Activated naive CD4-positive, alpha-beta T cell treated with anti-CD3 and anti-CD28 coated beads for 36 hours (primary cell): ENCODE measurements around the gene HESX1. TPM values are rescaled to one million over a fixed set of nuclear protein-coding genes. Genes with fewer than 3 reads are reported as not detected.

Source experiments
- CTCF ChIA-PET: fragments of 350-600 bp; sonication (Branson Sonifier 250); formaldehyde crosslinking; loops from one replicate; lab custom pipeline; 2021; ENCODE audit warnings: antibody characterized with exemption; lab: Charles Lee
- DNase-seq: peaks from one replicate; pipeline ENCODE4 v3.0.0-alpha.2; 2020
- H3K27ac Mint-ChIP-seq: one replicate; pipeline ENCODE4 v1.8.0; 2021; ENCODE audit warnings: mild to moderate bottlenecking, mixed read lengths
- H3K27me3 Mint-ChIP-seq: one replicate; pipeline ENCODE4 v1.8.0; 2021; ENCODE audit warnings: low read depth, mixed read lengths
- H3K36me3 Mint-ChIP-seq: one replicate; pipeline ENCODE4 v1.8.0; 2021; ENCODE audit warnings: low read depth, mixed read lengths
- H3K4me1 Mint-ChIP-seq: one replicate; pipeline ENCODE4 v1.8.0; 2021; ENCODE audit warnings: low read depth, mixed read lengths
- H3K4me3 Mint-ChIP-seq: one replicate; pipeline ENCODE4 v1.8.0; 2021; ENCODE audit warnings: mild to moderate bottlenecking, moderate library complexity, mixed read lengths
- H3K9me3 Mint-ChIP-seq: one replicate; pipeline ENCODE4 v1.8.0; 2021; ENCODE audit warnings: mixed read lengths
- intact Hi-C: fragments of 100-400 bp; cut with micrococcal nuclease; formaldehyde crosslinking; loops from one replicate; pipeline ENCODE4 v1.15.1; 2023
- total RNA-seq, 2 experiments: library from RNA; stranded (reverse); gene quantifications; one replicate each; pipeline ENCODE4 v1.2.3, GENCODE V29; 2021

Gene HESX1
- total RNA-seq, result 1 to 10 TPM; 1.5 to 1.6 TPM

- Mint-ChIP-seq H3K36me3 (no peaks in the 10 kb centered on the region), H3K4me3 (no peak within 1 kb of the TSS), H3K4me1 (no peaks in the 10 kb centered on the region), H3K9me3 (no peaks in the 10 kb centered on the region), H3K27me3 (no peaks in the 10 kb centered on the region), H3K27ac (no peak within 1 kb of the TSS)
- intact Hi-C loops, result no loop called here
- no peak for DNase-seq
- CTCF ChIA-PET, result interaction anchor here (0.6 to 1.3 kb wide), 3 partner anchors 30 to 135 kb away, joined by 3 to 5 read pairs (median 3); no protein-coding TSS in a partner anchor
These were observed at the start of gene HESX1 for GRCh38 chr3:57199895-57200297. HESX1 (minus strand) TSS chr3:57199978; CDS start chr3:57199918, 60 bp downstream.

GRCh38 chr3:57244946-57245345 lies 45.2 kb upstream of the HESX1 start:
- CTCF ChIA-PET, result interaction anchor here (1.0 kb wide), 1 partner anchor 17 kb away, joined by 4 read pairs; no protein-coding TSS in a partner anchor
- Mint-ChIP-seq H3K36me3 (peaks cover 16% of the 10 kb centered on the region), H3K4me1 (no peaks in the 10 kb centered on the region), H3K4me3 (no peak overlapping the region), H3K9me3 (no peaks in the 10 kb centered on the region), H3K27ac (no peak overlapping the region), H3K27me3 (no peaks in the 10 kb centered on the region)
- intact Hi-C loops, result no loop called here
- DNase-seq, result no peak

- H3K4me3 Mint-ChIP-seq, result no peak overlapping the region
- CTCF ChIA-PET, result interaction anchor here (0.9 kb wide), 1 partner anchor 47 kb away, joined by 3 read pairs; no protein-coding TSS in a partner anchor
- H3K4me1 Mint-ChIP-seq, result peaks cover 14% of the 10 kb centered on the region
- no peaks in the 10 kb centered on the region for H3K9me3 Mint-ChIP-seq
- H3K27me3 Mint-ChIP-seq, result no peaks in the 10 kb centered on the region
- no peak overlapping the region for H3K27ac Mint-ChIP-seq
- peaks cover 15% of the 10 kb centered on the region for H3K36me3 Mint-ChIP-seq
- intact Hi-C loops, result no loop called here
- no peak for DNase-seq
These were observed 35.1 kb upstream of the HESX1 start for GRCh38 chr3:57234613-57235575.

- peaks cover 24% of the 10 kb centered on the region for H3K4me1 Mint-ChIP-seq
- H3K36me3 Mint-ChIP-seq, result peaks cover 8% of the 10 kb centered on the region
- no peaks in the 10 kb centered on the region for H3K27me3 Mint-ChIP-seq
- no peak overlapping the region for H3K27ac Mint-ChIP-seq
- no peak overlapping the region for H3K4me3 Mint-ChIP-seq
- no peak for DNase-seq
- CTCF ChIA-PET, result no interaction called here
- no peaks in the 10 kb centered on the region for H3K9me3 Mint-ChIP-seq
- intact Hi-C loops, result no loop called here
These were observed 34.0 kb upstream of the HESX1 start for GRCh38 chr3:57233799-57234198.

GRCh38 chr3:57230006-57230405 lies 30.2 kb upstream of the HESX1 start:
- no peaks in the 10 kb centered on the region for H3K36me3 Mint-ChIP-seq
- no peak for DNase-seq
- H3K4me3 Mint-ChIP-seq, result no peak overlapping the region
- H3K4me1 Mint-ChIP-seq, result peaks cover 31% of the 10 kb centered on the region
- H3K9me3 Mint-ChIP-seq, result no peaks in the 10 kb centered on the region
- no peak overlapping the region for H3K27ac Mint-ChIP-seq
- CTCF ChIA-PET, result no interaction called here
- H3K27me3 Mint-ChIP-seq, result no peaks in the 10 kb centered on the region
- intact Hi-C loops, result no loop called here

- peak; percentile 62 for DNase-seq
- Mint-ChIP-seq H3K27ac (peak overlapping the region; percentile 61), H3K27me3 (no peaks in the 10 kb centered on the region), H3K4me3 (peak overlapping the region; percentile 88), H3K4me1 (peaks cover 27% of the 10 kb centered on the region), H3K9me3 (no peaks in the 10 kb centered on the region), H3K36me3 (no peaks in the 10 kb centered on the region)
- intact Hi-C loops, result loop anchor here (1.0 to 5.0 kb wide), 11 partner anchors 58 to 671 kb away; partner anchors contain the start of genes ARF4, CCDC66, DENND6A and PDE12
- CTCF ChIA-PET, result interaction anchor here (0.6 to 3.0 kb wide), 5 partner anchors 17 to 887 kb away, joined by 3 to 10 read pairs (median 4); no protein-coding TSS in a partner anchor
These were observed 28.4 kb upstream of the HESX1 start for GRCh38 chr3:57227930-57228751.

- CTCF ChIA-PET, result interaction anchor here (3.0 kb wide), 1 partner anchor 57 kb away, joined by 10 read pairs; no protein-coding TSS in a partner anchor
- Mint-ChIP-seq H3K4me1 (peaks cover 26% of the 10 kb centered on the region), H3K27me3 (no peaks in the 10 kb centered on the region), H3K36me3 (no peaks in the 10 kb centered on the region), H3K9me3 (no peaks in the 10 kb centered on the region), H3K4me3 (peak within 1 kb of the TSS; percentile 88), H3K27ac (peak within 1 kb of the TSS; percentile 63)
- intact Hi-C loops, result loop anchor here (1.0 to 5.0 kb wide), 10 partner anchors 57 to 670 kb away; partner anchors contain the start of genes ARF4, CCDC66, DENND6A and PDE12
- peak; percentile 93 for DNase-seq
These were observed 27.6 kb upstream of the HESX1 start, which contains the start of gene APPL1 for GRCh38 chr3:57227204-57227929. APPL1 (plus strand) TSS chr3:57227729; CDS start chr3:57227884, 155 bp downstream.

GRCh38 chr3:57226176-57226575 lies 26.4 kb upstream of the HESX1 start:
- CTCF ChIA-PET, result interaction anchor here (3.0 kb wide), 1 partner anchor 56 kb away, joined by 10 read pairs; no protein-coding TSS in a partner anchor
- H3K27ac Mint-ChIP-seq, result no peak overlapping the region
- no peak overlapping the region for H3K4me3 Mint-ChIP-seq
- H3K27me3 Mint-ChIP-seq, result no peaks in the 10 kb centered on the region
- DNase-seq, result no peak
- intact Hi-C loops, result loop anchor here (5.0 kb wide), 6 partner anchors 124 to 669 kb away; partner anchors contain the start of genes CCDC66, DENND6A and TASOR
- no peaks in the 10 kb centered on the region for H3K36me3 Mint-ChIP-seq
- peaks cover 23% of the 10 kb centered on the region for H3K4me1 Mint-ChIP-seq
- no peaks in the 10 kb centered on the region for H3K9me3 Mint-ChIP-seq

- Mint-ChIP-seq H3K27me3 (no peaks in the 10 kb centered on the region), H3K36me3 (no peaks in the 10 kb centered on the region), H3K27ac (no peak overlapping the region), H3K9me3 (no peaks in the 10 kb centered on the region), H3K4me3 (no peak overlapping the region), H3K4me1 (peaks cover 20% of the 10 kb centered on the region)
- no peak for DNase-seq
- CTCF ChIA-PET, result interaction anchor here (0.5 to 0.9 kb wide), 2 partner anchors 72 to 423 kb away, joined by 3 read pairs; partner anchors contain the start of gene ARHGEF3
- intact Hi-C loops, result loop anchor here (5.0 kb wide), 6 partner anchors 123 to 668 kb away; partner anchors contain the start of genes CCDC66, DENND6A and TASOR
These were observed 25.1 kb upstream of the HESX1 start for GRCh38 chr3:57224856-57225255.

- Mint-ChIP-seq H3K27me3 (no peaks in the 10 kb centered on the region), H3K9me3 (no peaks in the 10 kb centered on the region), H3K4me1 (peaks cover 6% of the 10 kb centered on the region), H3K4me3 (no peak overlapping the region), H3K27ac (no peak overlapping the region), H3K36me3 (no peaks in the 10 kb centered on the region)
- CTCF ChIA-PET, result interaction anchor here (1.5 kb wide), 1 partner anchor 123 kb away, joined by 3 read pairs; no protein-coding TSS in a partner anchor
- intact Hi-C loops, result no loop called here
- no peak for DNase-seq
These were observed 22.1 kb upstream of the HESX1 start for GRCh38 chr3:57221883-57222282.

- CTCF ChIA-PET, result no interaction called here
- H3K27me3 Mint-ChIP-seq, result no peaks in the 10 kb centered on the region
- H3K36me3 Mint-ChIP-seq, result no peaks in the 10 kb centered on the region
- DNase-seq, result no peak
- intact Hi-C loops, result no loop called here
- H3K4me3 Mint-ChIP-seq, result no peak overlapping the region
- H3K27ac Mint-ChIP-seq, result no peak overlapping the region
- no peaks in the 10 kb centered on the region for H3K9me3 Mint-ChIP-seq
- H3K4me1 Mint-ChIP-seq, result no peaks in the 10 kb centered on the region
These were observed 6.6 kb upstream of the HESX1 start for GRCh38 chr3:57206423-57206822.
